WTC11 (cell line): Measurements from ENCODE around the gene DDX51. TPM values are rescaled to one million over a fixed set of nuclear protein-coding genes. Genes with fewer than 3 reads are reported as not detected.

Source experiments
- ATAC-seq: fragments of 200-7000 bp; cut with Tn5 transposase; 2 replicates; pipeline ENCODE4 v1.10.0; 2021; ENCODE audit warnings: mild to moderate bottlenecking, moderate library complexity
- CTCF ChIA-PET: fragments of 300-600 bp; sonication (Branson Sonifier 250); formaldehyde crosslinking; loops from one replicate; lab custom pipeline; 2021; ENCODE audit warnings: antibody characterized with exemption; lab: Charles Lee
- POLR2A ChIA-PET: fragments of 350-600 bp; sonication (Branson Sonifier 250); formaldehyde crosslinking; loops from one replicate; lab custom pipeline; 2021; ENCODE audit warnings: antibody characterized with exemption; lab: Charles Lee
- DNase-seq: peaks from one replicate; pipeline ENCODE4 v3.0.0; 2021; ENCODE audit warnings: low spot score
- H3K27ac Mint-ChIP-seq: 2 replicates; pipeline ENCODE4 v1.8.0; 2021; ENCODE audit warnings: mixed read lengths
- H3K27me3 Mint-ChIP-seq: 2 replicates; pipeline ENCODE4 v1.8.0; 2021; ENCODE audit warnings: low read depth, mild to moderate bottlenecking, moderate library complexity, mixed read lengths
- H3K36me3 Mint-ChIP-seq: 2 replicates; pipeline ENCODE4 v1.8.0; 2021; ENCODE audit warnings: mixed read lengths
- H3K4me1 Mint-ChIP-seq: 2 replicates; pipeline ENCODE4 v1.8.0; 2022; ENCODE audit warnings: mixed read lengths
- H3K4me3 Mint-ChIP-seq: 2 replicates; pipeline ENCODE4 v1.8.0; 2021; ENCODE audit warnings: mild to moderate bottlenecking, moderate library complexity, mixed read lengths
- H3K9me3 Mint-ChIP-seq: 2 replicates; pipeline ENCODE4 v1.8.0; 2021; ENCODE audit warnings: mixed read lengths
- ELF4 ChIP-seq: sonication (generic); formaldehyde crosslinking; IDR thresholded peaks from 2 replicates; pipeline ENCODE4 v1.8.1; 2022; ENCODE audit warnings: low read depth, mild to moderate bottlenecking, moderate library complexity, missing genetic modification reagents
- EMX1 ChIP-seq: fragments of 250-450 bp; sonication (Bioruptor Pico); IDR thresholded peaks from 2 replicates; pipeline ENCODE4 v1.8.0; 2021; ENCODE audit warnings: mild to moderate bottlenecking
- ESRRA ChIP-seq: sonication (generic); formaldehyde crosslinking; IDR thresholded peaks from 2 replicates; pipeline ENCODE4 v1.8.1; 2022; ENCODE audit warnings: mild to moderate bottlenecking, missing genetic modification reagents, borderline replicate concordance
- FOXP1 ChIP-seq: sonication (generic); formaldehyde crosslinking; IDR thresholded peaks from 2 replicates; pipeline ENCODE4 v1.8.0; 2022; ENCODE audit warnings: missing genetic modification reagents, mild to moderate bottlenecking, moderate library complexity, borderline replicate concordance
- GRHL2 ChIP-seq: fragments of 250-450 bp; sonication (Bioruptor Pico); IDR thresholded peaks from 2 replicates; pipeline ENCODE4 v1.8.0; 2022; ENCODE audit warnings: mild to moderate bottlenecking, moderate library complexity; ENCODE audit not compliant: insufficient replicate concordance, severe bottlenecking
- HMGXB4 ChIP-seq: sonication (generic); formaldehyde crosslinking; IDR thresholded peaks from 2 replicates; pipeline ENCODE4 v1.8.1; 2023; ENCODE audit warnings: mild to moderate bottlenecking, moderate library complexity, missing genetic modification reagents
- JUN ChIP-seq: sonication (generic); formaldehyde crosslinking; IDR thresholded peaks from 2 replicates; pipeline ENCODE4 v1.8.0; 2023; ENCODE audit warnings: mild to moderate bottlenecking, missing genetic modification reagents
- MYBL2 ChIP-seq: sonication (generic); formaldehyde crosslinking; IDR thresholded peaks from 2 replicates; pipeline ENCODE4 v1.8.1; 2023; ENCODE audit warnings: mild to moderate bottlenecking, moderate library complexity, missing genetic modification reagents
- NFE2L1 ChIP-seq: sonication (generic); formaldehyde crosslinking; IDR thresholded peaks from 2 replicates; pipeline ENCODE4 v1.8.1; 2023; ENCODE audit warnings: missing genetic modification reagents
- RELA ChIP-seq: sonication (generic); formaldehyde crosslinking; IDR thresholded peaks from 2 replicates; pipeline ENCODE4 v1.8.1; 2022; ENCODE audit warnings: missing genetic modification reagents, mild to moderate bottlenecking, borderline replicate concordance
- SMAD4 ChIP-seq: sonication (generic); formaldehyde crosslinking; IDR thresholded peaks from 2 replicates; pipeline ENCODE4 v1.8.0; 2022; ENCODE audit warnings: mild to moderate bottlenecking, missing genetic modification reagents
- TCF7 ChIP-seq: sonication (generic); formaldehyde crosslinking; IDR thresholded peaks from 2 replicates; pipeline ENCODE4 v1.8.0; 2022; ENCODE audit warnings: mild to moderate bottlenecking, low read depth, missing genetic modification reagents, moderate library complexity
- TP53 ChIP-seq: sonication (generic); formaldehyde crosslinking; IDR thresholded peaks from 2 replicates; pipeline ENCODE4 v1.8.1; 2023; ENCODE audit warnings: mild to moderate bottlenecking, missing genetic modification reagents
- USF2 ChIP-seq: sonication (generic); formaldehyde crosslinking; IDR thresholded peaks from 2 replicates; pipeline ENCODE4 v1.8.1; 2023; ENCODE audit warnings: mild to moderate bottlenecking, missing genetic modification reagents, moderate library complexity
- ZBTB43 ChIP-seq: sonication (generic); formaldehyde crosslinking; IDR thresholded peaks from 2 replicates; pipeline ENCODE4 v1.8.1; 2023; ENCODE audit warnings: mild to moderate bottlenecking, missing genetic modification reagents
- ZNF232 ChIP-seq: sonication (generic); formaldehyde crosslinking; IDR thresholded peaks from 2 replicates; pipeline ENCODE4 v1.8.0; 2022; ENCODE audit warnings: mild to moderate bottlenecking, missing genetic modification reagents
- ZNF317 ChIP-seq: sonication (generic); formaldehyde crosslinking; IDR thresholded peaks from 2 replicates; pipeline ENCODE4 v1.8.1; 2023; ENCODE audit warnings: low read depth, mild to moderate bottlenecking, moderate library complexity, missing genetic modification reagents, borderline replicate concordance
- total RNA-seq: library from RNA; stranded (reverse); gene quantifications from 3 replicates; pipeline ENCODE4 v1.2.3, GENCODE V29; 2021
- TF ChIP-seq, protein P1 (sequence below): fragments of 200-600 bp; IDR thresholded peaks from 2 replicates; pipeline ENCODE4 v1.8.0; 2022; ENCODE audit warnings: antibody characterized with exemption

The DDX51 gene
- total RNA-seq, 1 experiment from 2014 or later = 32.7 TPM

- TF ChIP-seq, protein P1, sequence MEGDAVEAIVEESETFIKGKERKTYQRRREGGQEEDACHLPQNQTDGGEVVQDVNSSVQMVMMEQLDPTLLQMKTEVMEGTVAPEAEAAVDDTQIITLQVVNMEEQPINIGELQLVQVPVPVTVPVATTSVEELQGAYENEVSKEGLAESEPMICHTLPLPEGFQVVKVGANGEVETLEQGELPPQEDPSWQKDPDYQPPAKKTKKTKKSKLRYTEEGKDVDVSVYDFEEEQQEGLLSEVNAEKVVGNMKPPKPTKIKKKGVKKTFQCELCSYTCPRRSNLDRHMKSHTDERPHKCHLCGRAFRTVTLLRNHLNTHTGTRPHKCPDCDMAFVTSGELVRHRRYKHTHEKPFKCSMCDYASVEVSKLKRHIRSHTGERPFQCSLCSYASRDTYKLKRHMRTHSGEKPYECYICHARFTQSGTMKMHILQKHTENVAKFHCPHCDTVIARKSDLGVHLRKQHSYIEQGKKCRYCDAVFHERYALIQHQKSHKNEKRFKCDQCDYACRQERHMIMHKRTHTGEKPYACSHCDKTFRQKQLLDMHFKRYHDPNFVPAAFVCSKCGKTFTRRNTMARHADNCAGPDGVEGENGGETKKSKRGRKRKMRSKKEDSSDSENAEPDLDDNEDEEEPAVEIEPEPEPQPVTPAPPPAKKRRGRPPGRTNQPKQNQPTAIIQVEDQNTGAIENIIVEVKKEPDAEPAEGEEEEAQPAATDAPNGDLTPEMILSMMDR = no peak
- no peak for TF ChIP-seq SMAD4 (CRISPR knock-in tag)
- no peak for TF ChIP-seq ELF4 (CRISPR knock-in tag)
- no peak for TF ChIP-seq RELA (CRISPR knock-in tag)
- no peak for TF ChIP-seq ESRRA (CRISPR knock-in tag)
- no peak for TF ChIP-seq ZNF317 (CRISPR knock-in tag)
- no peak for TF ChIP-seq ZBTB43 (CRISPR knock-in tag)
- TF ChIP-seq EMX1 (CRISPR knock-in tag) = no peak
- TF ChIP-seq USF2 = 0 out of 2 replicates have a peak, but pooled peaks have one; percentile 18
- TF ChIP-seq GRHL2 = no peak
- no peak for TF ChIP-seq FOXP1 (CRISPR knock-in tag)
- TF ChIP-seq ZNF232 (CRISPR knock-in tag) = no peak
These were observed 26.6 kb downstream of the DDX51 start (continued) for GRCh38 chr12:132117558-132117875.

DNA sequence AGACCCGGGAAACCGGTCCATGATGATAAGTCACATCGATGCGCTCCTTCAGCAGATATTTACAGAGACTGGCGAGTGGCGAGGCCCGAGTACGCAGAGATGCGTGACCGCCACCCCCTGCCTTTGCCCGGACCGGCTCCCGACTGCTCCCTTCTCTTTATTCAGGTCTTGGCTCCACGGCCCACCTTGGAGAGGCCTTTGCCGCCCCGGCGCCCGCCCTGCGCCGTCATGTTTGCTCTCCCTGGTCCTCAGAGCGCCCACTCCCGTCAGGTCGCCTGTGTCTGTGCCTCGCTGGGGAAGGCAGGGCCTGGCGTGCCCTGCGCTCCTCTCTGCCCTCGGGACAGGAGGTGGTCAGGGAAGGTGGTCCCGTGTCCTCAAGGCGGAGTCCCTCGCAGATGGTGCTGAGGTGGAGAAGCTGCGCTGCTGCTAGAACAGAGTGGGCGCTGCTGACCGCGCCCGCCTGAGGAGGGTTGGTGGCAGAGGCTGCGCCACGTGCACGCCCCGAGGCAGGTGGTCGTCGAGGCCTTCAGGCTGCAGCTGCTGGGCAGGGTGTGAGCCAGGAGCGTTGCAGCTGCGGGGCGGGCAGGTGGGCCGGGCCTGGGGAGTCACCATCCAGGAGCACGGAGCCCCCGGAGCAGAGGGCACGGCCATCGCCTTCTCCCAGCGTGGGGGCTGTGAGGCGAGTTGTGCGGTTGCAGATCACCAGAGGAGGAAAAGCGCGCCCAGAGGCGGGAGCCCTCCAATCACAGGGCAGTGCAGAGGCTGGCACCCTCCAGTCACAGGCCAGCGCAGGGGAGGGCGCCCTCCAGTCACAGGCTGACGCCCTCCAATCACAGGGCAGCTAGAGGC is 27.2 kb downstream of the DDX51 start:
- H3K27ac Mint-ChIP-seq = no peak overlapping the region
- ChIA-PET CTCF (no interaction called here), POLR2A (no interaction called here)
- no peak for ATAC-seq
- H3K4me3 Mint-ChIP-seq = no peak overlapping the region
- peaks cover 25% of the 10 kb centered on the region for H3K36me3 Mint-ChIP-seq
- TF ChIP-seq TP53 = no peak
- 0 out of 2 replicates have a peak, but pooled peaks have one; percentile 56 for TF ChIP-seq TCF7 (CRISPR knock-in tag)
- H3K27me3 Mint-ChIP-seq = no peaks in the 10 kb centered on the region
- H3K4me1 Mint-ChIP-seq = no peaks in the 10 kb centered on the region
- H3K9me3 Mint-ChIP-seq = no peaks in the 10 kb centered on the region
- DNase-seq = no peak

- DNase-seq (no peak), ATAC-seq (no peak)
- peaks cover 32% of the 10 kb centered on the region for H3K36me3 Mint-ChIP-seq
- POLR2A ChIA-PET = no interaction called here
- CTCF ChIA-PET = interaction anchor here (0.5 kb wide), 1 partner anchor 387 kb away, joined by 5 read pairs; no protein-coding TSS in a partner anchor
- no peak overlapping the region for H3K4me3 Mint-ChIP-seq
- no peaks in the 10 kb centered on the region for H3K27me3 Mint-ChIP-seq
- no peak overlapping the region for H3K27ac Mint-ChIP-seq
- H3K4me1 Mint-ChIP-seq = no peaks in the 10 kb centered on the region
- no peaks in the 10 kb centered on the region for H3K9me3 Mint-ChIP-seq
- no peak for TF ChIP-seq HMGXB4
- no peak for TF ChIP-seq ZNF317 (CRISPR knock-in tag)
- no peak for TF ChIP-seq MYBL2 (CRISPR knock-in tag)
- no peak for TF ChIP-seq RELA (CRISPR knock-in tag)
- TF ChIP-seq NFE2L1 = no peak
- no peak for TF ChIP-seq JUN (CRISPR knock-in tag)
These were observed 28.6 kb downstream of the DDX51 start for GRCh38 chr12:132115500-132115899.
